Measurements from ENCODE around the gene LRCH1.

Gene LRCH1

GRCh38 chr13:46633416-46633815, 80.4 kb downstream of the LRCH1 start:
- DNase-seq (no peak), ATAC-seq (ENCODE audit: insufficient read depth, low read depth) (no peak)
- H3K27ac ChIP-seq (ENCODE audit: low read length): no peak overlapping the region
- H4K20me1 ChIP-seq (ENCODE audit: insufficient read depth, low read length): peaks cover 73% of the 10 kb centered on the region
- peaks cover 94% of the 10 kb centered on the region for H3K79me2 ChIP-seq (ENCODE audit: insufficient read depth, low read length)
- no peak overlapping the region for H3K9ac ChIP-seq (ENCODE audit: low read depth, low read length)
- no peak overlapping the region for H3K4me2 ChIP-seq (ENCODE audit: insufficient read depth, low read length)
- H3K4me1 ChIP-seq (ENCODE audit: insufficient read depth, low read length): peaks cover 20% of the 10 kb centered on the region
- H3K4me3 ChIP-seq (ENCODE audit: low read depth in 1 of 2, low read length in 2 of 2): no peak overlapping the region
- H3K27me3 ChIP-seq (ENCODE audit: insufficient read depth, low read length, poor library complexity): no peaks in the 10 kb centered on the region
- no peak for TF ChIP-seq CTCF (IDR thresholded peaks at IDR 0.05; ENCODE audit: borderline replicate concordance, extremely low read depth, low read length, poor library complexity, severe bottlenecking)
- no peak for TF ChIP-seq EZH2 (IDR thresholded peaks at IDR 0.05; ENCODE audit: borderline replicate concordance, low read depth, low read length, severe bottlenecking)
- no peaks in the 10 kb centered on the region for H3K36me3 ChIP-seq (ENCODE audit: insufficient read depth, low read length)
- no peak overlapping the region for H2AFZ ChIP-seq (ENCODE audit: low read depth, low read length)
- H3K9me3 ChIP-seq (ENCODE audit: insufficient read depth, low read length, severe bottlenecking): no peaks in the 10 kb centered on the region

- Histone ChIP-seq H3K9ac (ENCODE audit: low read depth, low read length) (no peak overlapping the region), H3K9me3 (ENCODE audit: insufficient read depth, low read length, severe bottlenecking) (no peaks in the 10 kb centered on the region), H4K20me1 (ENCODE audit: insufficient read depth, low read length) (peaks cover 75% of the 10 kb centered on the region), H3K36me3 (ENCODE audit: insufficient read depth, low read length) (no peaks in the 10 kb centered on the region), H3K79me2 (ENCODE audit: insufficient read depth, low read length) (peaks cover 94% of the 10 kb centered on the region), H3K4me2 (ENCODE audit: insufficient read depth, low read length) (no peak overlapping the region), H3K27me3 (ENCODE audit: insufficient read depth, low read length, poor library complexity) (no peaks in the 10 kb centered on the region), H2AFZ (ENCODE audit: low read depth, low read length) (no peak overlapping the region), H3K27ac (ENCODE audit: low read length) (no peak overlapping the region), H3K4me3 (ENCODE audit: low read depth in 1 of 2, low read length in 2 of 2) (no peak overlapping the region), H3K4me1 (ENCODE audit: insufficient read depth, low read length) (no peaks in the 10 kb centered on the region)
- DNase-seq: no peak
- ATAC-seq (ENCODE audit: insufficient read depth, low read depth): no peak
- no peak for TF ChIP-seq CTCF (IDR thresholded peaks at IDR 0.05; ENCODE audit: borderline replicate concordance, extremely low read depth, low read length, poor library complexity, severe bottlenecking)
- no peak for TF ChIP-seq EZH2 (IDR thresholded peaks at IDR 0.05; ENCODE audit: borderline replicate concordance, low read depth, low read length, severe bottlenecking)
Observed at GRCh38 chr13:46636451-46636850, 83.5 kb downstream of the LRCH1 start.

- peaks cover 94% of the 10 kb centered on the region for H3K79me2 ChIP-seq (ENCODE audit: insufficient read depth, low read length)
- no peaks in the 10 kb centered on the region for H3K36me3 ChIP-seq (ENCODE audit: insufficient read depth, low read length)
- no peak overlapping the region for H3K27ac ChIP-seq (ENCODE audit: low read length)
- DNase-seq (no peak), ATAC-seq (ENCODE audit: insufficient read depth, low read depth) (no peak)
- no peak overlapping the region for H3K9ac ChIP-seq (ENCODE audit: low read depth, low read length)
- TF ChIP-seq CTCF (IDR thresholded peaks at IDR 0.05; ENCODE audit: borderline replicate concordance, extremely low read depth, low read length, poor library complexity, severe bottlenecking): no peak
- no peak for TF ChIP-seq EZH2 (IDR thresholded peaks at IDR 0.05; ENCODE audit: borderline replicate concordance, low read depth, low read length, severe bottlenecking)
- no peaks in the 10 kb centered on the region for H3K4me1 ChIP-seq (ENCODE audit: insufficient read depth, low read length)
- H4K20me1 ChIP-seq (ENCODE audit: insufficient read depth, low read length): peaks cover 76% of the 10 kb centered on the region
- H3K9me3 ChIP-seq (ENCODE audit: insufficient read depth, low read length, severe bottlenecking): no peaks in the 10 kb centered on the region
- no peaks in the 10 kb centered on the region for H3K27me3 ChIP-seq (ENCODE audit: insufficient read depth, low read length, poor library complexity)
- H3K4me2 ChIP-seq (ENCODE audit: insufficient read depth, low read length): no peak overlapping the region
- no peak overlapping the region for H2AFZ ChIP-seq (ENCODE audit: low read depth, low read length)
- no peak overlapping the region for H3K4me3 ChIP-seq (ENCODE audit: low read depth in 1 of 2, low read length in 2 of 2)
Observed at GRCh38 chr13:46637213-46637612, 84.2 kb downstream of the LRCH1 start.

- Histone ChIP-seq H3K9me3 (ENCODE audit: insufficient read depth, low read length, severe bottlenecking) (no peaks in the 10 kb centered on the region), H3K4me3 (ENCODE audit: low read depth in 1 of 2, low read length in 2 of 2) (no peak overlapping the region), H3K79me2 (ENCODE audit: insufficient read depth, low read length) (peaks cover 94% of the 10 kb centered on the region), H3K4me2 (ENCODE audit: insufficient read depth, low read length) (no peak overlapping the region), H4K20me1 (ENCODE audit: insufficient read depth, low read length) (peaks cover 84% of the 10 kb centered on the region), H2AFZ (ENCODE audit: low read depth, low read length) (no peak overlapping the region), H3K4me1 (ENCODE audit: insufficient read depth, low read length) (no peaks in the 10 kb centered on the region), H3K27ac (ENCODE audit: low read length) (no peak overlapping the region), H3K9ac (ENCODE audit: low read depth, low read length) (no peak overlapping the region), H3K27me3 (ENCODE audit: insufficient read depth, low read length, poor library complexity) (no peaks in the 10 kb centered on the region), H3K36me3 (ENCODE audit: insufficient read depth, low read length) (no peaks in the 10 kb centered on the region)
- no peak for DNase-seq
- no peak for ATAC-seq (ENCODE audit: insufficient read depth, low read depth)
- TF ChIP-seq EZH2 (IDR thresholded peaks at IDR 0.05; ENCODE audit: borderline replicate concordance, low read depth, low read length, severe bottlenecking) (no peak), CTCF (IDR thresholded peaks at IDR 0.05; ENCODE audit: borderline replicate concordance, extremely low read depth, low read length, poor library complexity, severe bottlenecking) (no peak)
Observed at GRCh38 chr13:46638262-46638661, 85.3 kb downstream of the LRCH1 start.
